ENCODE results near the gene ZNF831. TPM values are rescaled to one million over a fixed set of nuclear protein-coding genes. Genes with fewer than 3 reads are reported as not detected.
A peak's percentile ranks its signal among the peaks of the same experiment; 100 is the strongest.

ZNF831 gene
- total RNA-seq, 2 donors from 2014 or later = 0.31 to 0.47 TPM

DNA sequence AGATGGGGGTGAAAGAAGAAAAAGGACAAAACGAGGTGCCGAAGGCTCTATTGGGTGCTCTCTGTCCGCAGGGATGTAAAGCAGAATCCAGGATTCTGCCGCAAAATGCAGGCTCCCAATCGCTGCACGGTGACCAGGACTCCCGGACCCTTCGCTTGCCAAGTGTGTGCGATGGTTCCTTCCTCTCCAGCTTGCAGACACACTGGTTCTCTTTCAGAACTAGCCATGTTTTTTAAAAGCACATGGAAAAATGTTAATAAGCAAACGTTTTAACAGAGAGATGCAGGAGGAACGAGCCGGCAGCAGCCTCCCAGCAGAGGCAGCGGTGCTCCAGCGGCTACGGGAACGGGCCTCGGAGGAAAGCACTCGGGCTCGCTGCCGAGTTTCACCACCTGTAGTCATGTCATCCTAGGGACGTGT is 59.6 kb downstream of the ZNF831 start:
- intact Hi-C loops (cut with DNase I) = loop anchor here (2.0 to 10.0 kb wide), 4 partner anchors 134 to 354 kb away; no protein-coding TSS in a partner anchor
- ATAC-seq (peak in 1 of 2 donors; percentile 20), DNase-seq (no peak)

GRCh38 chr20:59223750-59224149 is 60.1 kb downstream of the ZNF831 start:
- DNase-seq (no peak), ATAC-seq (no peak)
- intact Hi-C loops (cut with DNase I) = loop anchor here (2.0 to 10.0 kb wide), 4 partner anchors 135 to 355 kb away; no protein-coding TSS in a partner anchor

- intact Hi-C loops (cut with DNase I) = loop anchor here in 1 of 2 donors (5.0 to 10.0 kb wide), 2 partner anchors 169 to 352 kb away; no protein-coding TSS in a partner anchor
- no peak for ATAC-seq
- no peak for DNase-seq
Observed at GRCh38 chr20:59224236-59224635, 60.6 kb downstream of the ZNF831 start.

GRCh38 chr20:59230385-59230784 is 66.8 kb downstream of the ZNF831 start:
- no peak for ATAC-seq

DNA sequence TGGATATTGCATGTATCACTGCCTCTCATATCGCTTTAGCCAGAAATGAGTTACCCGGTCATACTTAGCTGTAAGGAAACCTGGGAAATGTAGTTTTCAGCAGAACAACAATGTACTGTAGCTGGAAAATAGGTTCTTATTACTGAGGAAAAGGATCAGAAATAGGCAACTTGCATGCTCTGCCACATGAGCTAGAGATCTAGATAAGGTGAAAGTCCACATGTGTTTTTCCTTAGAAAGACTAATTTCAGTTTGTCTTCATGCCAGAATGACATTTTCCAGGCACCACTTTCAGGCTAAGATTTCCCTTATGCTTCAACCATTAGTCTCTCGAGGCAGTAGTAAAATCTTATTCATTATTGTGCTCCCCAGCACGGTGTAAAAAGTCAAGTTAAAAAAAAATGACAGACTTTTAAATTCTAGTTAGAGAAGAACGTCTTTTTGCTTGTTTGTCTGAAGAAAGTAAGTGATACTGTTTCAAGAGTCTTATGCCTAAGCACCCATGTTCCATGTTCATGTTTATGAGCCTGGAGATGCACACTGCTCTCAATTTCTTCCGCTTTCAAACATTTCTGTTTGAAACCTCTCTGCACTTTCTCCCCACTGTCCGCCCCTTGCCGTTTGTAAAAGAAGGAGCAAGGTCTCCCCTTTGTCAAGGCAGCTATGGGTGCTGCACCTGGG is 67.6 kb downstream of the ZNF831 start:
- DNase-seq (no peak), ATAC-seq (no peak)
- intact Hi-C loops (cut with DNase I) = no loop called here

More at GRCh38 chr20:59230385-59230784, 66.8 kb downstream of the ZNF831 start:
- DNase-seq = no peak
- intact Hi-C loops (cut with DNase I) = no loop called here

- DNase-seq = no peak
- intact Hi-C loops (cut with DNase I) = no loop called here
- no peak for ATAC-seq
Observed at GRCh38 chr20:59232618-59233017, 69.0 kb downstream of the ZNF831 start.

GRCh38 chr20:59235226-59235625 is 71.6 kb downstream of the ZNF831 start:
- DNase-seq (no peak), ATAC-seq (no peak)
- intact Hi-C loops (cut with DNase I) = no loop called here

DNA sequence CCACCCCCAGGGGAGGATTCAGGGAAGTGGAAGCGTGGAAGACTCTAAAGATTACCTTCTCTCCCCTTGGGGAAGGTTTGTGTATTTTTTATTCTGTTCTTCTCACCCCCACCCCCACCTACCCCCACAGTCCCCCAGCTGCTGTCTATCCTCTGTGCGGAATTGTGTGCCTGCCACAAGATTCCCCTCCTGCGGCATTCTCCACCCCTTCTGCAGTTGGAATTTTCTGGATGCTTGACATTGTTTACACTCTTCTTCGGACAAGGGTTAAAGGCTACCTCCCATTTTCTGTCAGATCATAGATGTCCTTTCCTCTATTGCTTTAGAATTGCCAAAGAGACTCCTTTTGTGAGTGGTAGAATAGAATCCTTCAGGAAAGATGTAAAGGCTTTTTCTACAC is 76.4 kb downstream of the ZNF831 start:
- DNase-seq = no peak
- ATAC-seq = no peak
- intact Hi-C loops (cut with DNase I) = no loop called here

DNA sequence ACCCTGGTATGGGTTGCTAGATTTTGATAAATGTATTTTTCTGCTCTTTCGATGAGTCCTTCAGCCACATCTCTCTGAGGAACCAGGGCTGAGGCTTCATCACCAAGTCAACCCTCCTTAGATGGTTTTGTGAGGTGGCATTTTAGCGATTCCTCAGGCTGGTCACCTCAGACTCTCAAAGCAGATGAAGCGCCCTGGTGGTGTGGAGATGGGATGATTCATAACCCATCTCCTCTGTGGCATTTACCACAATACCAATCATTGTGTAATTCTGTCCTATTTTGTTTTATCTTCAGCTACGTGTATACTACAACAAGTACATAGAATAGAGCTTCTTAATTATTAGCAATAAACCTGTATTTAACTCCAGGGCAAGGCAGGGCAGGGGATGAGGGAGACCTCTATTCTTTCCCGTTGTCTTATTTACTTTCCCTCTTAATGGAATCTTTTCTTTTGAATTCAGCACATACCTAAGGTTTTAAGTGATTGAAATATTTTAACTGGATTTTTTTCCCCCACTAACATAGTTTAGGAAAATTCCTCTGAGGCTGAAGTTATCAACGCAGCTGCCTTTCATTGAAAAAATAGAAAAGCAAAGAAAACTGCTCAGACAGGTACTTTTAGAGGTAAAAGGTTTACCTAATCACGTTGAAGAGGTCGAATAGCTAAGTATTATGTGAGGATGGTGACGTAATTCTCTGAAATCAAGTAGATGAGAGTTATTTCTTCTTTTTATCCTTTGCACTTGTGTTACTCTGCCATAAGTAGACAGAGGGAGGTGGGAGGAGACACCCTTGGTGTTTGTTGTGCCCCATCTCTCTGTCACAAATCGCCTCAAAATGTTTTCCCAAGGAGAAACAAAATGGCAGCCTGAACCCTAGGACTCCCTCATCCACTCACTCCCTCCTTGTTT is 79.3 kb downstream of the ZNF831 start:
- intact Hi-C loops (cut with DNase I) = no loop called here
- ATAC-seq = no peak
- DNase-seq = no peak

GRCh38 chr20:59246691-59247400 is 83.2 kb downstream of the ZNF831 start:
- DNase-seq = no peak
- intact Hi-C loops (cut with DNase I) = no loop called here
- no peak for ATAC-seq

DNA sequence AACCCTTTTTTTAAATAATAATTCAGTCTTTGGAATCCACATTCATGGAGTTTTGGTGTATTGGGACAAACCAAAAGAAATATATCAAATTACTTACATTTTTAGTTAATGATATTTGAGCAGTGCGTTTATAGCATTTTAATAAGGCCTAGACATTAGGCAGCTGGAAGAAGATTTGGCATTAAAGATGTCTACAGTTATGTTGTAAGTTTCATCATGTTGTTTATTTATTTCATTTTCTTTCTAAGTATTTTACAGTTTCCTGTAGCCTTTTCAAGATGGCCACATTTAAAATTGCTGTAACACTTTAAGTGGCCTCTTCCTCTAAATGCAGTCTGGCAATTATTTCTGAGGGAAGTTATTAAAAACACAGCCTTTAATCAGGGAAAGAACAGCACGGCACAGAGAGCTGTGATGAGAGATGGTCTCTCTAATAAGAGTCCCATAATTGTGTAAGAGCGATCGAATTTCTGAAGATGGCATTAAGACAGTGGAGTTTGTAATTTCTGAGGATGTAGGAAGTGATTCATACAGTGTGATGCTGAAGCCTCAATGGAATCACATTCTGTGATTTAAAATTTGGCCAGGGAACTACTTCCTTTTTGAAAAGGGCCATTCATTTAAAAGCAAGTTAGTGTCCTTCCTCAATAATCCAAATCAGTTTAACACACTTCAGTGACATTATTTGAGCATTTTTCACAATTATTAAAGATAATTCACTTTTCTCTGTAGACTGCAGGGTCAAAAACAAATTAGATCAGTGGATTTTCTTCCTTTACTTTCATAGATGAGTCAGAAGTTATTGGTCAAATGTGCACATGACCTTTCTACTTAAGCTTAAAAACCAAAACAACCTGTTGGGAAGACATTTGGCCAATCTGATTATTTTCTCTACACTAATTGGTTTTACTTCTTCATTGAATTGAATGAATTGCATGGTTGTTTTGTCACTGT is 84.4 kb downstream of the ZNF831 start:
- intact Hi-C loops (cut with DNase I) = no loop called here
- ATAC-seq (no peak), DNase-seq (no peak)

DNA sequence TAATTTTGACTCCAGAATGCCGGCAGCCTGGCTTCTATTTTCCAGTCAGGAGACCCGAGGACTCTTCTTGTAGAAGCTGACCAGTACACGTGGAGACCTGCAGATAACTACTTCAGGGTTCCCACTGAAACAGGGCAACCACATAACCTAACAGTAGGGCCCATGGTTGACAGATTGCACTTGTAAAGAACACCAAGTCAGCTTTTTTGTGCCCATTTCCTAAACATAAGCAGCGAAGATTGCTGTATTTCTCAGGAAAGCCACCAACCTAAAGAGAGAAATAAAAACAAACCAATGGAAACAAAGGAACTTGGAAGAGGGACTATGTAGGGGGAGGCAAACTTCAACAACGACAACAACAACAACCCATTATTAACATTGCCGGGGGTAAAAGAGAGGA is 86.7 kb downstream of the ZNF831 start:
- intact Hi-C loops (cut with DNase I) = no loop called here
- DNase-seq = no peak
- ATAC-seq = no peak

DNA sequence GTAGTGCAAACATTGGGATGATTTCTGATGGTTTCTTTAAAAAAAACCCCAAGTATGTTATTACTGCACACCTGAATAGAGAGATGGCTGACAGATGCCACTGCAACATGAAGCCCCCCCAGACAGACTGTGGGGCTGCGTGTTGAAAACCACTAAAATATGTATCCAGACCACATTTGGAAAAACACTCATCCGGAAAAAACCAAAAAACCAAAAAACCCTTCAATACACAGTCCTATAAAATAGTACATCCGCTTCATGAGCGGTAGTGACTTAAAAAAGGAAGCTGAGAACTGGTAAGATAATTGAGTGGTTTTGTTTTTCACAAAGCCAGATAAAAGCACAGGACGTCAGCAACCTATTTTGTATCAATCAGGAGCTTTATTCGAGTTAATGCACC is 89.7 kb downstream of the ZNF831 start:
- intact Hi-C loops (cut with DNase I) = no loop called here
- DNase-seq (no peak), ATAC-seq (no peak)

- intact Hi-C loops (cut with DNase I) = no loop called here
- ATAC-seq (no peak), DNase-seq (no peak)
Observed at GRCh38 chr20:59253779-59254319, 90.2 kb downstream of the ZNF831 start.

DNA sequence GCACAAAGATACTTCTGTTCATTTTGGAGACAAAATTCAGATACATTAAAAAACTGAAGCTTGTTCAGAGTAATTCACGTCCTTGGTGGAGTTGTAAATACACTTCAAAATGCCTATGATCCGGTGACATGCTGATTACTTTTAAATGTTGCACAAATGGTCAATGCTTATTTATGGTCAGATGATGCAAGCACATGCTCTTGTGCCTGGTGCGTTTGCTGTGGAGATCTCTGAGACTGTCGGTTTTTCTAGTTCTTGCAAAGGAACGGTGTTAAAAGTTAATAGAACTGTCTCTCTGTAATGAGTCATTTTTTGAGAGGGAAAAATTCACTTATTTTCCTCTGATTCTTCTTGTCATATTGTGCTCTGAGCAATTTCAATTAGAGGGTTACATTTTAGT is 91.6 kb downstream of the ZNF831 start:
- no peak for ATAC-seq
- intact Hi-C loops (cut with DNase I) = no loop called here
- no peak for DNase-seq

GRCh38 chr20:59258221-59258621 is 94.6 kb downstream of the ZNF831 start:
- no peak for DNase-seq
- intact Hi-C loops (cut with DNase I) = no loop called here
- ATAC-seq = no peak

DNA sequence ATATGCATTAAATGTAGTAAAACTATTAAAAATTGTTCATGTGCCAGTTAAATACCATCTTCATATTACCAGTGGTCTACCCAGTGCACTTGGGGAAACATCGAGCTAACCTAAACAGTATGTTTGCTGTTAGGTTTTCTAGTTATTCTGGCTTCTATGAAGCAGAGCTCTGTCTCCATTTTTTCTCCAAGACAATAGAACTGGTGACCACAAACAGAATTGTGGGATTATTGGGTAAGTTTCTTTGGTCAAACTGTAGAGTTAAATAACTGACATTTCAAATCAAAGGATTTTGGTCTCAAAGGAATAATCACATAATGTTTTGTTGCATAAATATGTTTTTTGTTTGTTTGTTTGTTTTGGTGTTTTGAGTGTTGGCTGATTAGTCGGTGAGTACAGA is 96.3 kb downstream of the ZNF831 start:
- no peak for DNase-seq
- ATAC-seq = no peak
- intact Hi-C loops (cut with DNase I) = no loop called here

- intact Hi-C loops (cut with DNase I) = no loop called here
- no peak for ATAC-seq
- DNase-seq = no peak
Observed at GRCh38 chr20:59265298-59265697, 101.7 kb downstream of the ZNF831 start.
